HG03342 (cell line): Measurements from ENCODE around the gene PTPRB.
"Not testable (repeated sequence)": the region's sequence is repeated elsewhere in the genome, so short reads cannot be mapped to it uniquely, and the experiment has no call there.

Experiments
- ATAC-seq: cut with Tn5 transposase; IDR thresholded peaks from one replicate; pipeline ENCODE4 v1.9.1; 2021; ENCODE audit warnings: mild to moderate bottlenecking, moderate library complexity; ENCODE audit not compliant: unreplicated experiment

The PTPRB gene

GRCh38 chr12:70549340-70550179 is 87.7 kb downstream of the PTPRB start:
- ATAC-seq: no peak

DNA sequence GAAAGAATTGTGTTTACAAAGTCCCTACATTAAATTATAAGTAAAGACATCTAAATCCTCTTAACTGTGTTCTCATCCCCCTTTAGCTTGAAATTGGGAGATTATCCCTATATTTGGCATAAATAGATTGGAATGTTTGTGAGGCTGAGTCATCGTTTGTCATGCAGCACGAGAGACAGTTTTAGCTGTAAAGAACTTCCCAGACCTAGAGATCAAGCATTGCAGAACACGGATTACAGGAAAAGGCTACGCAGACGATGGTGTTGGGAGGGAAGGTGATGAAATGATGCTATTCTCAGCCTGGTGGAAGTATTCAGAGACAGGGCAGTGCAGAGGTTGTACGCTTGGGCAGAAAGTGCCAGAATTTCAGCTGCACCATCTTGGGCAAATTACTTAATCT is 93.8 kb downstream of the PTPRB start:
- no peak for ATAC-seq

GRCh38 chr12:70540996-70541395 is 96.2 kb downstream of the PTPRB start:
- ATAC-seq: no peak

- ATAC-seq: no peak
Measured at GRCh38 chr12:70536650-70537049, 100.6 kb downstream of the PTPRB start.

DNA sequence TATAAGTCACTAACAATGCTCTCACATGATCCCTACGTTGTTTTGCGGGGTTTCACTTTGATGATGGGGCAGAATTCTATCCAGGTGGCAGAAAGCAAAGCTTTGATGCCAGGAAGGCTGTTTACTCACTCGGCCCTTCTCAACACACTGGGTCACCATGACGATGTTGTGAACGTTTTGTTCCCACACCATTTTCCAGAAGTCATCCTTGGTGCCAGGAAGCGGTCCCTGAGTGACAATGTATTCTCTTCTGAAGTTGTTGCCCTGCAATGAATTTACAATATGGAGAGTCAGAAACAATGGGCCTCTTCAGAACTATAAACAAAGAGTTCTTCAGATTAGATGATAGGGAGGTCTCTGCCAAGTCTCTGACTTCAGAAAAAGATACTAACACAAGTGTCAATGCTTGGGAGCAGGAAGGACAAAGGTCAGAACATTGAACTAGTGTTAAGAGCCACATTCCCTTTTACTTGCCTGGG is 101.3 kb downstream of the PTPRB start:
- no peak for ATAC-seq

- no peak for ATAC-seq
Measured at GRCh38 chr12:70534466-70534865, 102.8 kb downstream of the PTPRB start.

DNA sequence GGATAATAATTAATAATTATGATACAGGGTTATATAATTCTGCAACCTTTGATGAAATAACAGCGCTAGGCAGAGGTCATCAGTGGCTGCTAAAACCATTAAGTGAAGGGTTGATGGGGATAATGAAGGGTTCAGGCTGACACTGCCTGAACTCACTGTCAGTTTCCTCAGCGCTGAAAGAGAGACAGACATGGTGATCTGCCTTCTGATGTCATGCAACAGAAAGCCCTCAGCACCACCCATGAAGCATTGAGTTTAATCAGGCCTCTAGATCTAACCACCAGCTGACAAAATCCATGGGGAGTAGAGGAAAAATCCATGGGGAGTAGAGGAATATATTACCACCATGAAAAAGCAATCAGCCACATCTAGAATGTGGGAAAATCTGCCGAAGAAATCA is 107.6 kb downstream of the PTPRB start:
- ATAC-seq: no peak

DNA sequence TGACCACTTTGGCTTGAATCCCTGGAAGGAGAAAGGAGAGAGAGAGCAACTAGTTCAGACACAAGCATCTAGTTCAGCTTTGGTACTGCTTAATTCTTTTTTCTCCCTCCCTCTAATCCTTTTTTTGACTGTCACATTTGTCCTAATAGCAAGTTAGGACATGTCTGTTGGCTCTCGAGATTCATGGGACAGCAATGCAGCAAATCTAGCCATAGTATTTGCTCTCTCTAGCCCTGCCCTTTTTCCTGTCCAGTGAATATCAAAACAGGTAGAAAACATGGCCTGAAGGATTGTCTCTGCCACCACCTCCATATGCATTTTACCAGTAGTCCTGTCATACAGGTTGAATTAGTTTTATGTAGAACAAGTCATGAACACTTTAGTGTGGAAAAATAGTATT is 116.4 kb downstream of the PTPRB start:
- no peak for ATAC-seq

DNA sequence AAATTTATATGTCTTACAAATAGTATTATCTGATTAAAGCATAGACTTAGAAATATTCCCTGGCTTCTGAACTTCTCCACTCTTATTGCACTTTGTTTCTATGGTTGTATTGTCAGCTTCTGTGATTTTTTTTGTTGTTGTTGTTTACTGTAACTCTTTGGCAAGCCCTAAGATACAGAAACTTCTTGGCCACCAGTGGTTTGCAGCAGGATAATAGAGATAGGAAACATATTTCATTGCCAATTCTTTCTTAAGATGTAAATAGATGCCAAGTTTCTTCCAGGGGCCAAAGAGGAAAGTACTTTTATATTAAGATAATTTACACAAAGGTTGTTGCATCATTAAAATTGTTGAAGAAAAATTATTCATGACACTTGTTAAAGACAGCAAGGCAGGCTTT is 123.8 kb downstream of the PTPRB start:
- no peak for ATAC-seq

DNA sequence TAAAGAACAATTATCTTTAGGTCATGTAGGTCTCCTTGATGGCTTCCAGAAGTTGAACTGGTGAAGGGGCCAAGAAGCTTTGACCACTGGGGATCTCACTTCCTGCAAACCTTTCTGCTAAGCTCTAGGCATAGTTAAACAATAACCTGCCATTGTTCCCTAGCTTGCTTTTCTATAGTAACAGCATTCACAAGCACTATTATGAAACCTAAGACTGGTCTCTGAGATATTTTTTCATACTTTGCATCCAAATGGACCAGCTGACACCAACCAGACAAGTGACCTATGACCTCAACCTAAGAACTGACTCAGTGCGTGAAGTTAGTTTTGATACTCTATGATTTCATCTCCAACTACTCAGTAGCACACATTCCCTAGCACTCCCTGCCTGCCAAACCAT is 129.1 kb downstream of the PTPRB start:
- ATAC-seq: peak; percentile 78

GRCh38 chr12:70507442-70507841 is 129.8 kb downstream of the PTPRB start:
- no peak for ATAC-seq

DNA sequence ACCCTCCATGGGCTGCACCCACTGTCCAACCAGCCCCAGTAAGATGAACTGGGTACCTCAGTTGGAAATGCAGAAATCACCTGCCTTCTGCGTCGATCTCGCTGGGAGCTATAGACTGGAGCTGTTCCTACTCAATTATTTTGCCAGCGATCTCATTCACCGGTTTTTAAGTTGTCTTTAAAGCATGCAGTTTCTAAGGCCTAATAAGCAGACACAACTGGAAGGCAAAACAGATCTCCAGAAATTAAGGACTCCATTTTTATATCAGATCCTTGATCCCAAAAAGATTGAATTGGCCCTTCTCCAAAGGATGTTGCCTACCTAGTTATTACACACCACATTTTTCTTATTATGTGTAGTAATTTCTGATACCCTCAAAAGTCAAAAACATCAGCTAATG is 139.7 kb downstream of the PTPRB start:
- ATAC-seq: no peak

DNA sequence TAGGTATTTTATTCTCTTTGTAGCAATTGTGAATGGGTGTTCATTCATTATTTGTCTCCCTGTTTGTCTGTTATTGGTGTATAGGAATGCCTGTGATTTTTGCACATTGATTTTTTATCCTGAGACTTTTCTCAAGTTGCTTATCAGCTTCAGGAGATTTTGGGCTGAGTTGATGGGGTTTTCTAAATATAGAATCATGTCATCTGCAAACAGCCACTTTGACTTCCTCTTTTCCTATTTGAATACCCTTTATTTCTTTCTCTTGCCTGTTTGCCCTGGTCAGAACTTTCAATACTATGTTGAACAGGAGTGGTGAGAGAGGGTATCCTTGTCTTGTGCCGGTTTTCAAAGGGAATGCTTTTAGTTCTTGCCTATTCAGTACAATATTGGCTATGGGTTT is 144.3 kb downstream of the PTPRB start:
- ATAC-seq: not testable (repeated sequence)

GRCh38 chr12:70490928-70491327 is 146.3 kb downstream of the PTPRB start:
- ATAC-seq: not testable (repeated sequence)

DNA sequence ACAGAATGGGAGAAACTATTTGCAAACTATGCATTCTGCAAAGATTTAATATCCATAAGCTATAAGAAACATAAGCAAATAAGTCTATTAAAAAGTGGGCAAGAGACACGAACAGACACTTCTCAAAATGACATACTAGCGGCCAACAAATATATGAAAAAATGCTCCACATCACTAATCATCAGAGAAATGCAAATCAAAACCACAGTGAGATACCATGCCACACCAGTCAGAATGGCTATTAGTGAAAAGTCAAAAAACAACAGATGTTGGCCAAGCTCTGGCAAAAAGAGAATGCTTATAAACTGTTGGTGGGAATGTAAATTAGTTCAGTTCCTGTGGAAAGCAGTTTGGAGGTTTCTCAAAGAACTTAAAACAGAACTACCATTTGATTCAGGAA is 149.8 kb downstream of the PTPRB start:
- peak; percentile 67 for ATAC-seq

- ATAC-seq: no peak
Measured at GRCh38 chr12:70486588-70486987, 150.6 kb downstream of the PTPRB start.

DNA sequence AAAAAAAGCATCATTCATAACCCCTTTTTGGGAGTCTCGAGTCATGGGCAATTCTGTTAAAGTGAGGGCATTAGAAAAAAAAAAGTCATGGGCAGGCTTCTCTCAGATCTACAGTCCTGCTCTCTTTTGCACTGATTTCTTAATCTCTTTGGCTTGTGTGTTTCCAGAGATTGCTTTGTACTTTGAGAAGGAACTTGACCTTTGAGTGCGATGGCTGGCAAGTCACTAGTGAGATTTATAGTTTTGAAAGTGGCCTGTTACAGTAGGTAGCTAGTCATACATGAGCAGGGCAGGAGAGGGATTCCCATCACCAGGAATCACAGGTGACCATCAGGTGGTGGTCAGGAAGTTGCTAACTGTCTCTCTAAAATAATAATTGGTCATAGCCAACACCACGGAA is 151.5 kb downstream of the PTPRB start:
- ATAC-seq: no peak

GRCh38 chr12:70484464-70484863 is 152.8 kb downstream of the PTPRB start:
- ATAC-seq: no peak

- no peak for ATAC-seq
Measured at GRCh38 chr12:70482764-70483163, 154.5 kb downstream of the PTPRB start.

DNA sequence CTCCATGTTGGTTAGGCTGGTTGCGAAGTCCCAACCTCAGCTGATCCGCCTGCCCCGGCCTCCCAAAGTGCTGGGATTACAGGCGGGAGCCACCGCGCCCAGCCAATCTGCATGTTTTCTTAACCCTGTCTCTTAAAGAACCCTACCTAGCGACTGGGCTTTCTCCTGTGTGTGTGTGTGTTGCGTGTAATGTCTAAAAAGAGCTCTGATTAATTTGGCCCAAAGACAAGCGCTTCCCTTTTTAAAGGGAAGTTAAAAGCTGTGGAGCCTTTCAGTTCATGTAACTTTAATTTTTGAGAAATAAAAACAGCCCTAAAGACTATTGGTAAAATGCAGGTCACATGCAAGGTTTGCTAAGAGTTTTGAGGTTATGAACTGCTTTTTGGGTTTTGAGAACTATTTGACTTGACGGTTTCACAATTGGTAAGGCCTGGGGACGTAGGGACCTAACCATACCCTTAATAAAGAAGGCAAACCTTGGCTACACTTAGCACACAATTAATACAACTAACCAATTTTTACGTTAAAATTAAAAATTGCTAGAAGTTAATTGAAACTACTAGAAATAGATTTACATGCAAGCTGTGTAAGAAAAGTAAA is 167.9 kb downstream of the PTPRB start:
- ATAC-seq: no peak

- ATAC-seq: no peak
Measured at GRCh38 chr12:70468741-70469140, 168.5 kb downstream of the PTPRB start.

DNA sequence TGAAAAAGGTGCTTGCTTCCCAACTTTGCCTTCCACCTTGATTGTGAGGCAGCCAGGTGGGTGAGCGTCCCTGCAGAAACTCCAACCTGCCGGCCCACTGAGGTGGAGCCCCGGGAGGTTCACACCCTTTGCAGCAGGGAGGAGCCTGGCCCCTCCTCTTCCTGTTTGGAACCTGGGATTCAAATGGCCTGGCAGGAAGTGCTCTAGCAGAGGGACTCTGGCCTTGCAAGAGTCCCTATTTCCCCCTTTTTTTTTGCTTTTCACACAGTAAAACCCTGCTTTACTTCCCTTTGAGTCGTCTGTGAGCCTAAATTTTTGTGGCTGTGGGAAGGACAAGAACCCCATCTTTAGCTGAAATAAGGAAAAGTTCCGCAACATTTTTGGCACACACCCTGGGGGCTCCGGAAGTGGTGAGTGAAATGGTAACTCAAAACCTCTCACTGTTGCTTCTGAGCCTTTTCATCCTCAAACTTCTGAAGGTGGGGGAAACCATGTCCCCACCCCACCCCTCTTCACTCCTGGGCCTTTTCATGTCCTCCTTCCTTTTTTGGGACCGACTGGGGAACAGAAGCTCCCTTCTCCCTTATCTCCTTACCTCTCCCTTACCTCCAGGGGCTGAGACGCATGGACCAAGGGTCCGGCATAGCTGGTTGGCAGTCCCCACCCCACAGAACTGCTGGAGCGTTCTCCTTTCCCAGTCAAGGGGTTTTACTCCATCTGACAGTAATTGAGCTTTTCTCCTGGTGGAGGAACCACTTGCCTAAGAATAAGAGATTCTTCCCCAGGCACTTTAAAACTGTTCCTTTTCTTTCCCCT is 169.1 kb downstream of the PTPRB start:
- ATAC-seq: no peak
